GM18505 (cell line): ENCODE data around the gene ADGRA1.
"Not testable (repeated sequence)": the region's sequence is repeated elsewhere in the genome, so short reads cannot be mapped to it uniquely, and the experiment has no call there.

Source experiments
- ATAC-seq: cut with Tn5 transposase; IDR thresholded peaks from one replicate; pipeline ENCODE4 v1.9.1; 2021; ENCODE audit not compliant: unreplicated experiment
- POLR2A ChIP-seq: IDR thresholded peaks from 4 replicates; pipeline ENCODE4 v1.6.1; 2011; ENCODE audit warnings: borderline replicate concordance; ENCODE audit not compliant: insufficient read depth, insufficient read length; ENCODE audit errors: extremely low read depth

Gene ADGRA1

GRCh38 chr10:133132473-133133291 lies 45.0 kb downstream of the ADGRA1 start:
- no peak for ATAC-seq
- TF ChIP-seq POLR2A: no peak

DNA sequence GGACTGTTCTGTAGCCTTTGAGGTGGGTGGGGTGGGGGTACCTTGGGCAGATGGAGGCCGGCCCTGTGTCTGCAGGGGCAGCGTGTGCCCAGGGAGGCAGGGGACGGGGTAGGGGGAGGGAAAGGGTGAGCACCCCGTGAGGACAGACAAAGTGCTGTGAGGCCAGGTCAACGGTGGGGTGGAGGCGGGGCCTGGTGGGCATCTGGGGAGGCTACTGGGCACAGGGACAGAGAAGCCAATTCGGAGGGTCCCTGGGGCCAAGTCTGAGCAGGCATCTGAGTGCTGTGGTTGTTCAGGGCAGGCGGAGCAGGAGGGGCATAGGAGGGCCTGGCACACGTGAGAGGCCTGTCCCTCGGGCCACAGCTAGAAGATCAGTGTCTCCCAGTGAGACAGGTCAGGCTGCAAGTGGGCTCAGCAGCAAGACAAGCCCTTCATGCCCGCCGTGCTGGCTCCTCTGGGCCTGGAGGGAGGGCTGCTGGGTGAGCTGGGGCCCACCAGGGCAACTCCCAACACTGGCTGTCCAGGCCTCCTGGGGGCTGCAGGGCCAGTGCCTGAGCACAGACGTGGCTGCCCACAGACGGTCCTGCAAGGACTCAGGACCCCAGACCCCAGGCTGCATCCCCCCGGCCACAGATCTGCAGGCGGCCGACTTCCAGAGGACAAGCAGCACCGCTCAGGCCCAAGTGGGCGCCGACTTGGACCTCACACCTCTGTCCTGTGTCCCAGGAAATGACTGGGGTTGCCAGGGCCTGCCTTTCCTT lies 45.9 kb downstream of the ADGRA1 start:
- no peak for ATAC-seq
- no peak for TF ChIP-seq POLR2A

GRCh38 chr10:133134411-133135115 lies 46.8 kb downstream of the ADGRA1 start:
- no peak for TF ChIP-seq POLR2A
- ATAC-seq: no peak

DNA sequence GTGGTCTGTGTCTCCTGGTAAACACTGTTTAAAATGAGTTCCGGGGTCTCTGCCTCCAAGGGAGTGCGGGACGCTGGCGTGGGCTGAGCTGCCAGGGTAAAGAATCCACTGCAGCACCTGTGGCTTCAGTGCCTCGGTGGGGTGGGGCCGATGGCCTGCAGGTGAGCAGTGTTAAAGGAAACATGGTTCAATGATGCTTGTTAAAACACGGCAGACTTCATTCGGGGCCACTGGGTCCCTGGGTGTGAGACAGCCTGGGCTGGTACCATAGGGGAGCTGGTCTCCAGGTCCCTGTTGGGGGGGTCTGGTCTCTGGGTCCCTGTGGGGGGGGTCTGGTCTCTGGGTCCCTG lies 47.4 kb downstream of the ADGRA1 start:
- no peak for TF ChIP-seq POLR2A
- no peak for ATAC-seq

GRCh38 chr10:133137486-133138145 lies 49.9 kb downstream of the ADGRA1 start:
- ATAC-seq: not testable (repeated sequence)

DNA sequence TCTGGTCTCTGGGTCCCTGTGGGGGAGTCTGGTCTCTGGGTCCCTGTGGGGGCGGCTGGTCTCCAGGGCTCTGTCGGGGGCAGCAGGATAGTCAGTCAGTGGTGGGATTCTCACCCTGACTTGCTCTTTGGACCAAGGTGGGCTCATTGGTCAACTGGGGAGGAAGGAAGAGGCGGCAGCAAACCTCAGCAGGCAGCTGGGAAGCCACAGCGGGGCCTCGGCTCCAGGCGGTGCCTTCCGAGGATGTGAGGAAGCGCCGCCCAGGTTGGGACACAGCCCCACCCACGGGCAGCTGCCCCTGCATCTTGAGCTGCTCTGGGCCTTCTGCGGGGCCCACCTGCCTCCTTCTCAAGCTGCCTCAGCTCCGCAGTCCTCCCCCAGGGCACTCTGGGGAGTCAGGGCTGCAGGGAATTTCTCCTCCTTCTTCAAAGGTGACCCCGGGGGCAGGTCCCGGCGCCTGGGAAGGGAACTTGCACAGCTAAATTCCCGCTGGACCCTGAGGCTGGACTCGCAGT lies 51.9 kb downstream of the ADGRA1 start:
- no peak for ATAC-seq
- no peak for TF ChIP-seq POLR2A

GRCh38 chr10:133140417-133141143 lies 52.9 kb downstream of the ADGRA1 start:
- no peak for TF ChIP-seq POLR2A
- no peak for ATAC-seq

- TF ChIP-seq POLR2A: no peak
- no peak for ATAC-seq
Observed at GRCh38 chr10:133141144-133141957, 53.6 kb downstream of the ADGRA1 start.

- ATAC-seq: no peak
- no peak for TF ChIP-seq POLR2A
Observed at GRCh38 chr10:133141958-133142340, 54.2 kb downstream of the ADGRA1 start.

DNA sequence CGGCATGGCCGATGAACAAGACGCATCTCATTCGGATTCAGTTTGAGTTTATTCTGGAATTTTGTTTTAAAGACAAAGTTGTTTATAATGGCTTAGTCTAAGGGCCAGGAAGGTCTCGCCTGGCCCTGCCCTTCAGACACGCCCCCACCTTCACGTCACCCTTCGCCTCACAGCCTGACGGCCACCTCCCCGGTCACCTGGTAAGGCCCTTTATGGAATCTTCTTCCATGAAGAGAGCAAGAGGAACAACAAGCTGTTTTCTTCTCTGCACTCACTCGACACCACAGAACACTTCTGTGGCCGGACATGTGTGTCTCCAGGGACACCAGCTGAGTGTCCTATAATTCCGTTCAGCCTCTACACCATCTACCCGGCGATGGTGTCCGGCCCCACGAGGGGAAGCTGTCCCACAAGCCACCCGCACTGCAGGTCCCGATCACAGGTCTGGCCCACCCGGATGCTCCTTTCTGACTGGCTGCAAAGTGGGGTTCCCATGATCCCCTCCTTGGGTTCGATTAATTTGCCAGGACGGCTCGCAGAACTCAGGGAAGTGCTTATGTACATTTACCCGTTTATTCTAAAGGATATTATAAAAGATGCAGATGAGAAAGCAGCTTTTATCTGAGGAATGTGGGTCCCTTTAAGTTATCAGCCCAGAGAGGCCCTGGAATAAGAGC lies 54.9 kb downstream of the ADGRA1 start:
- no peak for TF ChIP-seq POLR2A
- no peak for ATAC-seq

DNA sequence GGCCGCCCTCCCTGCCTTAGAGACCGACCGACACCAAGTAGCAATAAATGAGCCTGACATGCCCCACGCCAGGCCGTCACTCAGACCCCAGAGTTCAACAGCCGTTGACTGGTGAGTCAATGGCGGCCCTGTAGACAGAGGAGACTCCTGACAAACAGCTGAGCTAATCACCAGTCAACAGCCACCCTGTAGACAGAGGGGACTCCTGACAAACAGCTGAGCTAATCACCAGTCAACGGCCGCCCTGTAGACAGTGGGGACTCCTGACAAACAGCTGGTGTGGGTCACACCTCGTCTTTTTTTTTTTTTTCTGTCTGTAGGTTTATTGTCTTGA lies 55.4 kb downstream of the ADGRA1 start:
- no peak for ATAC-seq
- no peak for TF ChIP-seq POLR2A

- no peak for TF ChIP-seq POLR2A
Observed at GRCh38 chr10:133143546-133143945, 55.8 kb downstream of the ADGRA1 start.

GRCh38 chr10:133144771-133145170 lies 57.0 kb downstream of the ADGRA1 start:
- ATAC-seq: no peak
- TF ChIP-seq POLR2A: no peak

More at GRCh38 chr10:133143546-133143945, 55.8 kb downstream of the ADGRA1 start:
- no peak for ATAC-seq
